CD1c-positive myeloid dendritic cell (primary cell): ENCODE measurements around the gene GABRB2.

Source experiments
- DNase-seq: peaks from one replicate; pipeline ENCODE4 v3.0.0-alpha.2; 2016; ENCODE audit errors: extremely low spot score

GABRB2 gene

DNA sequence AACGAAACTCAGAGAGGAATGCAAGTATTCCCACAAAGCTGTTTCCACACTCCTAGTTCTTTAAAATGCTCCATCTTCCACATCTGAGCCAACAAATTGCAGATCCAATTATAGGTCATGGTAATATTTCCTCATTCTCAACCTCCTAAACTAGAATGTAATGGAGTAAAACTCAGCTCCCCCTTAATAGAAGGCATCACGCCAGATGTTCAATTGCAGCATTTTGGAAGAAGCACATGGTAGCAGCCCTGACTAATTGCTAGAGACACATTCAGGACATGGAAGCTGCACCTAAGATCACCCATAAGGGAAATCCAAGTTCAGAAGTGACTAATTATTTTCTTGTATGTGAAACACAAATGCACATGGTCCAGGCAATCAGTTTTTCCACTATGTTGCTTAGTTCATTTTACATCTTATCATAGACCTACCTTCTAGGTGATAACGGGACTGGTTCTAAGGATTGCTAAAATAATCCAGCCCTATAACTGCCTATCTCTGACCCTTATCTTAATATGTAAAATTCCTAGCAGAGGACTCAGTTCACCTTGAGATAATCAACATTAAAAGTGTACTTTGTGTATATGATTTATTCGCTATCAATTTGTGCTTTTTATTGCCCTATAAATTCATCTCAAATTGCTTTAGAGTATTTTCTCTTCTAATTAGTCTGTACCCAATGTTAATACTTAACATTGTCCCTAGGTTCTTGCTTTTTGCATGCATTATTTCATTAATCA lies 75.1 kb downstream of the GABRB2 start:
- DNase-seq = no peak

DNA sequence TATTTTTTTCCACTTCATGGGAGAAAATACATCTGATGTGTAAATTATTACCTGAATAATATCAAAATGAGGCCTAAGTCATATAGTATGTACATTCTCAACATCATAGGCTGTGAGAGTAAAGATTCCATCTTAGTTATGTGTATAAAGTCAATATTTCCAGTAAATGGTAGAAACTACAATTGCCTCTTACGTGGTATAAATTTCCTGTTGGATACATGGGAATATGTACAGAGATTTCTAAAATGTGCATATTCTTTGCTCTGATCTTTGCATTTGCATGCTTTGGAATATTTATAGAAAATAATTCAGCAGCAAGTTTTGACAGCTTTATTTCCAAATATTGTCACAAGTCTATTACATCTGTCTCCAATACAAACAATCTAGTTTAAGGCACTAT lies 78.8 kb downstream of the GABRB2 start:
- DNase-seq = no peak

DNA sequence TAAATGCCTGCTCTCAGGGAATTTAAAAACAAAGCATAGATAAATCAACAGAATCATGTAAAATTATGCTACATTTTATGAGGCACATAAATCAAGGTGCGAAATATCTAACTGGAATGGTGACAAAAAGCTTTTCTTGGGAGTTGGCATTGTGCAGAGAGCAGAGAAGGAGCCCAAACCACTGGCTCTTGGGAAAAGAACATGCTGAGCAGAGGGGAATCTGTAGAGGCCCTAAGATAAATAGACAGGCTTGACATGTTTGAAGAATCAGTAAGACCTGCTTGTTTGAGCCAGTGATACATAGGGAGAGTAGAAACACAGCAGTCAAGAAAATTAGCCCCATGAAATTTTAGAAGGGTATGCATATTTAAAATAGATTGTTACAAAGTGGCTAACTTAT lies 85.8 kb downstream of the GABRB2 start:
- no peak for DNase-seq

DNA sequence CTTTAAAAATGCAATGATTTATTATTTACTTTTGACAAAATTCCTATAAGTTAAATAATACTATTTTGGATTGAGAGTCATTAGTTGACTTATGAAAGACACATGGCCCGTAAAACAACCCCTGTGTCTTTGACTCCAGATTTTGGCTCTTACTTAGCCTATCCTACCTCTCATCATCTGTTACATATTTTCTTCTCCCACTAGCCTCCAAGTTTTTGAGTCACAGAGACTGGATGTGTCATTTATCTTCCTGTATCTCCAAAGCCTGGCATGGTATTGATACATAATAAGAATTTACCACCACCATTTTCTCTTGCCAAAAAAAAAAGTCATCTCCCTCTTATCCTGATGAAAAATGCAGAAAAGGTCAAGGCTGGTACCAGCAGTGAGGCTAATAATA lies 99.9 kb downstream of the GABRB2 start:
- no peak for DNase-seq

- DNase-seq = no peak
Observed at GRCh38 chr5:161442471-161442870, 104.1 kb downstream of the GABRB2 start.

- no peak for DNase-seq
Observed at GRCh38 chr5:161432798-161433197, 113.7 kb downstream of the GABRB2 start.

GRCh38 chr5:161431963-161432362 lies 114.6 kb downstream of the GABRB2 start:
- no peak for DNase-seq

DNA sequence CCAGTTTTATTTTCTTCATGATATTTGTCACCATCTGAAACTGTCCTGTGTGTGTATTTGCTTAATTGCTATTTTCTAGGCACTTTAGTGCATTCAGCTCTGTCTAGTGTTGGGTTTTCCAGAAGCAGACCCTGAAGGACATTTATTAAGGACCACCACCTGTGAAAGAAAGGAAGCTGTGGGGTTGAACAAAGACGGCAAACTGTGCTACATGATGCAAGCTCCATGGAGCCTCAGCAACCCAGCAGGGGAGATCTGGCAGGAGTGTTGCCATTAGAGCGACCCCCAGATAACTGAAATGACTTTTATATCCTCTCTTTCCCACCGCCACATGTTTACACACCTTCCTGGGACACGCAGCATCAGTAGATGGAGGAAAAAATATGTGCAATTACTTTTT lies 125.5 kb downstream of the GABRB2 start:
- DNase-seq = no peak

GRCh38 chr5:161420521-161420920 lies 126.0 kb downstream of the GABRB2 start:
- DNase-seq = no peak

DNA sequence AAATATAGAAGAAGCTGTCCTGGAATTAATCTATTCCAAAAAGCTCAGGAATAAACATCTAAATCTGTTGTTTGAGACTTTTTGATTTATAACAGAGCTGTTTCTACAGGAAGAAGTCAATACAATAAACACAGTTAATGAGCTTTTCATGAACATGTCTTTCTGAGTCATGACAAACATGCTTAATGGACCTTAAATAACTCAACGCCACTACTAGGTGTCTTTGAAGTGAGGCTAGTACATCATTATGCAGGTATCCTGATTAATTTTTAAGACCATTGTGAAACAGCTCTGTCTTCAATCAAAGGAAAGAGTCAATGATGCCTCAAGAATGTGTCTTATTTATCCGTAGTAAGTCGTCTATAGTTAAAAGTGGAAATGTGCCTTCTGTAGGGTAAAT lies 131.6 kb downstream of the GABRB2 start:
- no peak for DNase-seq

DNA sequence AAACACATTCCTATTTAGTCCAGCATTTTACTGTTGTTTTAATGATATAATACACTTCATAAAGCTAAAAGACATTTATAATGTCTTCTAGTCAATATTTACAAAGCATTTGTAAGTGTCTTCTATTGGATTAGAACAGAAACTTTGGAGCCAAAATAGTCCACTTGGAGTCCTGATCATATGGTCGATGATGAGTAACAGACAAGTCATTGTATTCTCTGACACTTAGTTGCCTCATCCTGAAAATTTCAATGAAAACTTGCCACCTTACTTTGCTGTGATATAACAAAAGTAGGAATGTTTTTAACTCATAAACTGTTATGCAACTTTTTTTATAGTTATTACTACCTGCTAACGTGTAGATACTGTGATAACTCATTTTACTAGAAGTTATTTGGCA lies 132.5 kb downstream of the GABRB2 start:
- DNase-seq = no peak

DNA sequence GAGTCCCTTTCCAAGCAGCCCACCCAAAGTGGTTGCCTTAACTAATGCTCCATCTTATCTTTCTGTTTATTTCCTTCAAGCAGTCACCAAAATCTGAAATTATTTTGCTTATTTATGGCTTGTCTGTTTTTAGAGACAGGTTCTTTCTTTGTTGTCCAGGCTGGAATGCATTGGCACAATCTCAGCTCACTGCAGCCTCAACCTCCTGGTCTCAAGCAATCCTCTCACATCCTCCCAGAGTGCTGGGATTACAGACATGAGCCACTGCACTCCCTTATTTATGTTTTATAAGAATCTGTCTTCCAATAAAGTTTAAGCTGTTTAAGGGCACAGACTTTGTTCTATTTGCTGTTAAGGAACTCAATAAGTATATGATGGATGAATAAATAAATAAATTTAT lies 133.7 kb downstream of the GABRB2 start:
- DNase-seq = no peak

DNA sequence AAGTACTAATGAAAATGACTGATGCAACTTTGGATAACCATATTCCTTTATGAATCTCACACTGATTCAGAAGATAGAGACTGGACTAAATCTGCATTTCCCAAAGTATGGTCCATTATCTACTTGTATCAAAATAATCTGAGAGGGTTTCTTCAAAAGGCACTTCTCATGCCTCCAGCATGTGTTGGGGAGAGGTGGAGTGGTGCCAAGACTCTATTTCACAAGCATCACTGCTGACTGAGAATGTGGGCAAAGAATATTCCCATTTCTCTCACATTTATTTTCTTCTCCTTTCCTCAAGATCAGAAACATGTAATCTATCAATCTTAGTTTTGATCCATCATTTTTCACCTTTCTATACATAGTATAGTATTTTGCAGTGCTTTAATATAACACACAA lies 135.4 kb downstream of the GABRB2 start:
- no peak for DNase-seq

DNA sequence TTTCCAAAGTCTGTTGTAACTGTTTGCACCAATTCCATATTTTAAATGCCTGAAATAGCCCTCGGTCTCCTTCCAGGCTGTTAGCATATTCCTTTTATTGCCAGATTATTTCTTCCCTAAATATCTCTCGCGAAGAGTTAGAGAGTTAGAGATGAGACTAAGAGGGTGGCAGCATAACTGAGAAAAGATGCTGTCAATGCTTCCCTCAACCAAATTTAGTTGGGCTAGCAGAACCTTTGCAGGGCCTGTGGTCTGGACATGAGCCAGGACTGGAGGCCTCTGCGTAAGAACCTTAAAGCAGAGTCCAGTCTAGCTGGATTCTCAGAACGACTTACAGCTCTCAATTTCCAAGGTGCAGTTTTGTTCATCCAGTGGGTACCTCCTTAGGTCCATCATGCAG lies 135.9 kb downstream of the GABRB2 start:
- no peak for DNase-seq

GRCh38 chr5:161409471-161409870 lies 137.1 kb downstream of the GABRB2 start:
- DNase-seq = no peak

DNA sequence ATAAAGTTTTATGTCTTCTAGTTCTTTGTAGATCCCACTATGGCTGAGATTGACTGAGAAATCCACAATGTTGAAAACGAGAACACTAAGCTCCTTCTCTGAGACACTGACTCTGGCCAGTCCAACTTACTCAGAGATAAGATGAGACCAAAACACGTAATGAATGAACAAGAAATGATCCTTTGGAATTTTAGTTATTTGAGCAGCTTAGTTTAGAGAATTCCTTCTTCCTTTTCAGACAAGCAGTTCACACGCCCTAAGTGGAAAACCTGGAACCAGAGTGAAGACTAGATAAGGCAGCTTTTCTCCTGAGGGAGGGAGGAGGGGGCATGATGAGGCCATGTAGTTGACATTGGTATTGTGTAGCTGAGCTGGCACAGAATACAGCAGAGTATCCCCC lies 139.6 kb downstream of the GABRB2 start:
- DNase-seq = no peak

GRCh38 chr5:161403996-161404395 lies 142.5 kb downstream of the GABRB2 start:
- no peak for DNase-seq

- DNase-seq = no peak
Observed at GRCh38 chr5:161403121-161403520, 143.4 kb downstream of the GABRB2 start.

- no peak for DNase-seq
Observed at GRCh38 chr5:161400583-161400982, 145.9 kb downstream of the GABRB2 start.

DNA sequence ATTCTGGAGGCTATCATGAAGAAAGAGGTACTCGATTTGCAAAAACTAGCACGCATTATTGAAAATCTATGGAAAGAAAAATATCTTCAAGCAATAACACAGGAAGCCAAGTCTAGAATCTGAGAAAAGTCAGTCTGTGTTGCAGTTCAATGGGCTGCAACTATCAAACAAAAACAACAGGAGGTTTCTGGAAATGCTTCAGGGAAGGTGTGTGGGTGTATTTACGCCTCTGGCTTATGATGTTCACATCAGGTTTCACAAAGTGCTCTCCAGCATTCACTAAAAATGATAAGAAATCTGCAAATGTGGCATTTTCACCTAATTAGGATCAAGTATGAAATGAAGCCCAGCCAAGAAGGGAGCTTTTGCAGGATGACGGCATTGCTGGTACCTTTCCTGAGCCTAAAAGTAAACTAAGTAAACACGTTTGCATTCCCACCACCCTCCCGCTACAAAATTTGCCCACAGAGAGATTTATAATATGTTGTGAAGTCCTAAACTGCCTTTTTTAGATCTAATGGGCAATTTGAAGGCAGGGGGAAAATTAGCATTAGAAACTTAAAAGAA lies 146.4 kb downstream of the GABRB2 start:
- DNase-seq = no peak

DNA sequence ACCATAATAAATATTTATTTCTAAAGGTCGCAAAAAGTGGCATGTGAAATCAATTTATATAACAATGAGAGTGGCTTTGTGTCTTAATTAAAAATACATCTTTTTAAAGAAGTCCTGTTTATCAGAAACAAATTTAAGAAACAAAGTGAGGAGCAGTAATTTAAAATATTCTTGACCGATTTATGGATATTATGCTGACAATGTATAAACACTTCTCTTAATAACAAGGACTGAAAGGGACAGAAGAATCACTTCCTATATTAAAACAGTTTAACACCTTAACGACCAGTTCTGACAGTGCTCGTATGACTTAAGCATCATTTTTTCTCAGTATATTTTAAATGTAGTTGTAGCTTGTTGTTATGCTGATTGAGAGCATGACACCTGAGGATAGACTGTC lies 149.1 kb downstream of the GABRB2 start:
- no peak for DNase-seq

DNA sequence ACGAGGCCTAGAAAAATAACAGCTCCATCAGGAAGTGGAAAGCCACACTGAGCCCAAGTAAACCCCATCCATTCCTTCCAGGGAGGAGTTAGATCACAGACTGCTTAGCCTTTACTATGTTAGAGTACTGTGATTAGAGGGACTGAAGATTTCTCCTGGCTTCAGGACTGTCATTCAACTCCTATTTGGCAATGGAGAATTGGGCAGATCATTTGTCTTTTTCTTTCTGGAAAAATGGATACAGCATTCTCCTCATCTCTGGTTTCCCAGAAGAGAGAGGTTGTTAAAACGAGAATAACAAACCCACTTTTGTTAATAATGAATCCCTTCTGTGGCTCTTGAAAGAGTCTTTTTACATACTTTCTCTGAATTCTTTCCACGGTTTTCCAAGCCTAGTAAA lies 150.4 kb downstream of the GABRB2 start:
- DNase-seq = no peak

- no peak for DNase-seq
Observed at GRCh38 chr5:161391724-161392123, 154.8 kb downstream of the GABRB2 start.

- DNase-seq = no peak
Observed at GRCh38 chr5:161391016-161391415, 155.5 kb downstream of the GABRB2 start.
